Tibial artery (tissue), 4 donors: ENCODE measurements around the gene LDLRAD2.
A peak's percentile ranks its signal among the peaks of the same experiment; 100 is the strongest.

Source experiments
- DNase-seq, 2 donors: peaks; one replicate each; pipeline ENCODE4 v3.0.0-alpha.2; 2019
- H3K27ac ChIP-seq, 2 donors: fragments of 200-600 bp; sonication (generic) in 1 of 2; 1 replicate in 1 of 2; 2 replicates in 1 of 2; pipeline ENCODE4 v1.5.1; 2018 to 2019; ENCODE audit warnings: mild to moderate bottlenecking in 1 of 2
- H3K27me3 ChIP-seq, 2 donors: fragments of 200-600 bp; sonication (generic) in 1 of 2; one replicate each; pipeline versions ENCODE4 v1.5.1 to v1.6.0; 2016 to 2019
- H3K36me3 ChIP-seq, 3 donors: fragments of 200-600 bp; sonication (generic) in 2 of 3; one replicate each; pipeline ENCODE4 v1.5.1; 2016 to 2019; ENCODE audit warnings: mild to moderate bottlenecking in 2 of 3
- H3K4me1 ChIP-seq, 4 donors: fragments of 200-600 bp; sonication (generic) in 2 of 4; 1 replicate in 3 of 4; 2 replicates in 1 of 4; pipeline ENCODE4 v1.5.1; 2016 to 2019
- H3K4me3 ChIP-seq, 2 donors: fragments of 200-600 bp; sonication (generic) in 1 of 2; 1 replicate in 1 of 2; 2 replicates in 1 of 2; pipeline ENCODE4 v1.5.1; 2018 to 2019; ENCODE audit warnings: mild to moderate bottlenecking in 2 of 2
- H3K9me3 ChIP-seq, 3 donors: fragments of 200-600 bp; sonication (generic) in 1 of 3; one replicate each; pipeline ENCODE4 v1.5.1; 2016 to 2019
- CTCF ChIP-seq, 2 experiments: fragments of 200-600 bp in 1 of 2; fragments of 450-650 bp in 1 of 2; IDR thresholded peaks; one replicate each; pipeline ENCODE4 v1.5.1; 2017 to 2019; ENCODE audit warnings: antibody characterized with exemption in 2 of 2, mild to moderate bottlenecking in 1 of 2, moderate library complexity in 1 of 2
- intact Hi-C: fragments of 100-400 bp; cut with DNase I; formaldehyde crosslinking; loops from one replicate; pipeline ENCODE4 v1.15.0; 2023; ENCODE audit warnings: low total_unique reads

Gene LDLRAD2

GRCh38 chr1:21813542-21813941 lies 1.5 kb downstream of the LDLRAD2 start:
- Histone ChIP-seq H3K9me3 (no peaks in the 10 kb centered on the region), H3K27ac (no peak overlapping the region), H3K4me3 (no peak overlapping the region), H3K36me3 (no peaks in the 10 kb centered on the region), H3K4me1 (peaks cover 0 to 8% (median 6%) of the 10 kb centered on the region in 4 donors), H3K27me3 (peaks cover 0 to 4% of the 10 kb centered on the region in 2 donors)
- intact Hi-C loops = no loop called here
- no peak for TF ChIP-seq CTCF (IDR thresholded peaks at IDR 0.05)
- DNase-seq = no peak

- H3K27me3 ChIP-seq = peaks cover 0 to 4% of the 10 kb centered on the region in 2 donors
- intact Hi-C loops = no loop called here
- peak overlapping the region in 1 of 2 donors; percentile 21 for H3K4me3 ChIP-seq
- H3K4me1 ChIP-seq = peaks cover 0 to 8% (median 6%) of the 10 kb centered on the region in 4 donors
- peak in 1 of 2 experiments; percentile 33 for TF ChIP-seq CTCF (IDR thresholded peaks at IDR 0.05)
- H3K9me3 ChIP-seq = no peaks in the 10 kb centered on the region
- H3K36me3 ChIP-seq = no peaks in the 10 kb centered on the region
- DNase-seq = no peak
- H3K27ac ChIP-seq = no peak overlapping the region
Measured at GRCh38 chr1:21814241-21814918, 2.3 kb downstream of the LDLRAD2 start.

- Histone ChIP-seq H3K27me3 (peaks cover 0 to 4% of the 10 kb centered on the region in 2 donors), H3K27ac (no peak overlapping the region), H3K9me3 (no peaks in the 10 kb centered on the region), H3K4me1 (peaks cover 0 to 8% (median 6%) of the 10 kb centered on the region in 4 donors), H3K36me3 (no peaks in the 10 kb centered on the region), H3K4me3 (no peak overlapping the region)
- DNase-seq = no peak
- intact Hi-C loops = no loop called here
- no peak for TF ChIP-seq CTCF (IDR thresholded peaks at IDR 0.05)
Measured at GRCh38 chr1:21814981-21815582, 3.0 kb downstream of the LDLRAD2 start.

GRCh38 chr1:21815724-21816321 lies 3.8 kb downstream of the LDLRAD2 start:
- no peaks in the 10 kb centered on the region for H3K9me3 ChIP-seq
- H3K4me1 ChIP-seq = peaks cover 0 to 8% (median 6%) of the 10 kb centered on the region in 4 donors
- TF ChIP-seq CTCF (IDR thresholded peaks at IDR 0.05) = no peak
- intact Hi-C loops = no loop called here
- peaks cover 0 to 4% (median 3%) of the 10 kb centered on the region in 3 donors for H3K36me3 ChIP-seq
- H3K4me3 ChIP-seq = no peak overlapping the region
- no peak overlapping the region for H3K27ac ChIP-seq
- no peak for DNase-seq
- H3K27me3 ChIP-seq = peaks cover 0 to 4% of the 10 kb centered on the region in 2 donors

GRCh38 chr1:21816602-21817302 lies 4.7 kb downstream of the LDLRAD2 start:
- DNase-seq = no peak
- peaks cover 0 to 4% of the 10 kb centered on the region in 2 donors for H3K27me3 ChIP-seq
- intact Hi-C loops = no loop called here
- no peaks in the 10 kb centered on the region for H3K9me3 ChIP-seq
- TF ChIP-seq CTCF (IDR thresholded peaks at IDR 0.05) = no peak
- no peak overlapping the region for H3K27ac ChIP-seq
- H3K4me3 ChIP-seq = no peak overlapping the region
- peaks cover 4 to 14% (median 13%) of the 10 kb centered on the region in 3 donors for H3K36me3 ChIP-seq
- H3K4me1 ChIP-seq = peaks cover 0 to 8% (median 6%) of the 10 kb centered on the region in 4 donors
